WI38 (cell line): ENCODE results near the gene HOXC4.

Experiments
- H3K4me3 ChIP-seq: 2 replicates; pipeline ENCODE4 v1.5.1; 2011; ENCODE audit warnings: low read depth, mild to moderate bottlenecking, control low read depth, low read length
- TF ChIP-seq, protein P1 (sequence below): IDR thresholded peaks from 2 replicates; pipeline ENCODE4 v1.5.1; 2012; ENCODE audit warnings: low read depth, mild to moderate bottlenecking, control low read depth, low read length

HOXC4 gene

DNA sequence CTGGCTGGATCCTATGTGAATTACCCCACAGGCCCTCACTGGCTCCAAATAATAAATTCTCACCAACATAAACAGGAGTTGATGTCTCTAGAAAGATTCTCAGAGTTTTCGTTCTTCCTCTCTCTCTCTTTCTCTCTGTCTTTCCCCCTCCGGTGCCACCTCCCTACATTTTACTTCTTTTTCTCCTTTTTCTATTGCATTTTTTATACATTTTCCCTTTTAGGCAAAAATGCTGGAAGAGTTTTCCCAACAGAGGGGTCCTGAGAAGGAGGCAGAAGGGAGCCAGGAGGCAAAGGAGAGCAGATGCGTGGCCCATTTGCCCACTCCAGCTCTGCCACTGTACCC, 26.2 kb upstream of the HOXC4 start:
- TF ChIP-seq, protein P1, sequence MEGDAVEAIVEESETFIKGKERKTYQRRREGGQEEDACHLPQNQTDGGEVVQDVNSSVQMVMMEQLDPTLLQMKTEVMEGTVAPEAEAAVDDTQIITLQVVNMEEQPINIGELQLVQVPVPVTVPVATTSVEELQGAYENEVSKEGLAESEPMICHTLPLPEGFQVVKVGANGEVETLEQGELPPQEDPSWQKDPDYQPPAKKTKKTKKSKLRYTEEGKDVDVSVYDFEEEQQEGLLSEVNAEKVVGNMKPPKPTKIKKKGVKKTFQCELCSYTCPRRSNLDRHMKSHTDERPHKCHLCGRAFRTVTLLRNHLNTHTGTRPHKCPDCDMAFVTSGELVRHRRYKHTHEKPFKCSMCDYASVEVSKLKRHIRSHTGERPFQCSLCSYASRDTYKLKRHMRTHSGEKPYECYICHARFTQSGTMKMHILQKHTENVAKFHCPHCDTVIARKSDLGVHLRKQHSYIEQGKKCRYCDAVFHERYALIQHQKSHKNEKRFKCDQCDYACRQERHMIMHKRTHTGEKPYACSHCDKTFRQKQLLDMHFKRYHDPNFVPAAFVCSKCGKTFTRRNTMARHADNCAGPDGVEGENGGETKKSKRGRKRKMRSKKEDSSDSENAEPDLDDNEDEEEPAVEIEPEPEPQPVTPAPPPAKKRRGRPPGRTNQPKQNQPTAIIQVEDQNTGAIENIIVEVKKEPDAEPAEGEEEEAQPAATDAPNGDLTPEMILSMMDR: no peak
- H3K4me3 ChIP-seq: no peak overlapping the region

DNA sequence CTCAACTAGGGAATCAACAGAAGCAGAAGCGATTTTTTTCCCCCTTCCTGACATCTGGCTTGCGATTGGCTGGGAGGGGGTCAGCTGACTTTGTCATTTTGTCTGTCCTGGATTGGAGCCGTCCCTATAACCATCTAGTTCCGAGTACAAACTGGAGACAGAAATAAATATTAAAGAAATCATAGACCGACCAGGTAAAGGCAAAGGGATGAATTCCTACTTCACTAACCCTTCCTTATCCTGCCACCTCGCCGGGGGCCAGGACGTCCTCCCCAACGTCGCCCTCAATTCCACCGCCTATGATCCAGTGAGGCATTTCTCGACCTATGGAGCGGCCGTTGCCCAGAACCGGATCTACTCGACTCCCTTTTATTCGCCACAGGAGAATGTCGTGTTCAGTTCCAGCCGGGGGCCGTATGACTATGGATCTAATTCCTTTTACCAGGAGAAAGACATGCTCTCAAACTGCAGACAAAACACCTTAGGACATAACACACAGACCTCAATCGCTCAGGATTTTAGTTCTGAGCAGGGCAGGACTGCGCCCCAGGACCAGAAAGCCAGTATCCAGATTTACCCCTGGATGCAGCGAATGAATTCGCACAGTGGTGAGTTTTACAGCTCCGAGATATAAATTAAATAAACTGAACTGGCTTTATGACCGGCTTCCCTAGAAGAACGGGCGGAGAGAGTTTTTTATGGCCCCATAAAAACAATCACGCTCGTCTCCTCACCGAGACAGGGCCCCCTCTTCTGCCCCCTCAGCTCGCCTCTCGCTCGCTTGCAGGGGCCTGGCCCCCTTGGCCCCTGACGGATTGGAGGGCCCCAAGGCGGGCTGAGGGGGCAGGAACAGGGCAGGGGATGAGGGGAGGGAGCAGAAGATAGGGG, 25.1 kb upstream of the HOXC4 start, which contains the start of gene HOXC6:
Gene HOXC6 (plus strand): TSS at position 127 of the 888 bp plus-strand sequence. CDS start 82 bp downstream, at position 209.
- H3K4me3 ChIP-seq: no peak within 1 kb of the TSS

DNA sequence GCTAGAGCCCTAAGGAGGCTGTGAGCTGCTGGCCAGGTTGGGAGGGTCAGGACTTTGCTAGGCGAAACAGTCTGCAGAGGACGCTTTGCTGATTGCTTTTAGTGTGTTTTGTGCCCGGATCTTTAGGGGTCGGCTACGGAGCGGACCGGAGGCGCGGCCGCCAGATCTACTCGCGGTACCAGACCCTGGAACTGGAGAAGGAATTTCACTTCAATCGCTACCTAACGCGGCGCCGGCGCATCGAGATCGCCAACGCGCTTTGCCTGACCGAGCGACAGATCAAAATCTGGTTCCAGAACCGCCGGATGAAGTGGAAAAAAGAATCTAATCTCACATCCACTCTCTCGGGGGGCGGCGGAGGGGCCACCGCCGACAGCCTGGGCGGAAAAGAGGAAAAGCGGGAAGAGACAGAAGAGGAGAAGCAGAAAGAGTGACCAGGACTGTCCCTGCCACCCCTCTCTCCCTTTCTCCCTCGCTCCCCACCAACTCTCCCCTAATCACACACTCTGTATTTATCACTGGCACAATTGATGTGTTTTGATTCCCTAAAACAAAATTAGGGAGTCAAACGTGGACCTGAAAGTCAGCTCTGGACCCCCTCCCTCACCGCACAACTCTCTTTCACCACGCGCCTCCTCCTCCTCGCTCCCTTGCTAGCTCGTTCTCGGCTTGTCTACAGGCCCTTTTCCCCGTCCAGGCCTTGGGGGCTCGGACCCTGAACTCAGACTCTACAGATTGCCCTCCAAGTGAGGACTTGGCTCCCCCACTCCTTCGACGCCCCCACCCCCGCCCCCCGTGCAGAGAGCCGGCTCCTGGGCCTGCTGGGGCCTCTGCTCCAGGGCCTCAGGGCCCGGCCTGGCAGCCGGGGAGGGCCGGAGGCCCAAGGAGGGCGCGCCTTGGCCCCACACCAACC, 23.9 kb upstream of the HOXC4 start:
- TF ChIP-seq, protein P1: no peak
- no peak overlapping the region for H3K4me3 ChIP-seq

More for the DNA sequence above, 25.1 kb upstream of the HOXC4 start, which contains the start of gene HOXC6:
- TF ChIP-seq, protein P1: no peak

DNA sequence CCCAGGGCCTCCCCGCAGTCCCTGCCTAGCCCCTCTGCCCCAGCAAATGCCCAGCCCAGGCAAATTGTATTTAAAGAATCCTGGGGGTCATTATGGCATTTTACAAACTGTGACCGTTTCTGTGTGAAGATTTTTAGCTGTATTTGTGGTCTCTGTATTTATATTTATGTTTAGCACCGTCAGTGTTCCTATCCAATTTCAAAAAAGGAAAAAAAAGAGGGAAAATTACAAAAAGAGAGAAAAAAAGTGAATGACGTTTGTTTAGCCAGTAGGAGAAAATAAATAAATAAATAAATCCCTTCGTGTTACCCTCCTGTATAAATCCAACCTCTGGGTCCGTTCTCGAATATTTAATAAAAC, 23.2 kb upstream of the HOXC4 start:
- H3K4me3 ChIP-seq: no peak overlapping the region
- TF ChIP-seq, protein P1: no peak

DNA sequence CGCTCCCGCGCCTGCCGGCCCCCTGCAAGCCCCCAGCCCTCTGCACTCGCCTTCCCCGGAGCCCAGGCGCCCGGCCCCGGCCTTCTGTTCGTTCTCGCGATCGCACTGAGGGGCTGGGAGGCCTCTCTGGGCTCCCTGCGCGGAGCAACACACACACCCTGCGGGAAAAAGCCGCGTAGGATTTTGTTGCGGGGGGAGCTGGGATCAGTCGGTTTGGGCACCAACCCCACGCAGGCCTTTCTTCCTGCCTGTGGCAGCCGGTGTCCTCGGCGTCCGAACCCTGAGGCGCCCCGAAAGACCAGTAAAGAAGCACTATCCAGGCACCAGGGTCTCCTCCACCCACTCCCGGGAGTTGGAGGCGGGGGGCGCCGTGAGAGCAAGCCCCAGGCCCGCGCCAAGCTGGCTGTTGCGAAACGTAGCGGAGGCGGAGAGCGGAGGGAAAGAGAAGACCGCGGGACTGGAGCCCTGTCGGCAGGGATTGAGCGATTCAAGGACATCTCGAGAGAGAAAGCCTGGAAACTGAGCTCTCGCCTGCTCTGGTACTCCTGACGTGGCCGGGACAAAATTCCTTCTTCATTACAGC, 22.7 kb upstream of the HOXC4 start:
- no peak overlapping the region for H3K4me3 ChIP-seq
- TF ChIP-seq, protein P1: no peak

DNA sequence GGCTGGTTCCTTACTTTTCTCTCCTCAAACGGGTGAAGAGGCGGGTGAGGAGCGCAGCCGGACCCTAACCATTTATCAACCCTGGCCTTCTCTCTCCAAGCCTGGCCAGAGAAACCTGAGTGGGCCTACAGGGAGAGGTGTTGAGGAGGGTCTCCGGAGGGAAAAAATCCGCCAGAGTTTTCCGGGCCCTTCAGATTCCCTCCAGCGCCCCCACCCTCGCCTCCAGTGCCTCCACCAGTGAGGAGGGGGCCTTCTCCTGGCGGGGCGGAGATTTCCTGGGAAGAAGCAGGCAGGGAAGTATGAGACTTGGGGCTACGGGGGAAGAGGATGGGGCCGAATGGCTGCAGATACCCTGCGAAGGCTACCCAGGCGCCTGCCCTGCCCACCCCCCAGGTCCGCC, 22.2 kb upstream of the HOXC4 start:
- TF ChIP-seq, protein P1: no peak
- H3K4me3 ChIP-seq: no peak overlapping the region
